Measurements from ENCODE around the gene NSL1.

Gene NSL1

DNA sequence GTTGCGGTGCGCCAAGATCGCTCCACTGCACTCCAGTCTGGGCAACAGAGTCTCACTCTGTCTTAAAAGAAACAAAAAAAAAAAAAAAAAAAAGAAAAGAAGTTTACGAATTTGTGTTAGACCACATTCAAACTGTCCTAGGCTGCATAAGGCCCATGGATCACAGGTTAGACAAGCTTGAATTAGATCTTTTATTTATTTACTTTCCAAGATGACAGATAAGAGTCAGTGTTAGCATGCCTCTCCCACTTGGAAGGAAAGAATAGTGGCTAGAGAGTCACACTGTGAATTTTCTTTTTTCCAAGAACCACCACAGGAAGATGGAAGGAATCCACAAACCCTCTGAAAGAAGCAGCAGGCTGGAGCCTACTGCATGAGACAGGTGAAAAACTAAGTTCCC, 29.3 kb downstream of the NSL1 start:
- TF ChIP-seq, protein P1, sequence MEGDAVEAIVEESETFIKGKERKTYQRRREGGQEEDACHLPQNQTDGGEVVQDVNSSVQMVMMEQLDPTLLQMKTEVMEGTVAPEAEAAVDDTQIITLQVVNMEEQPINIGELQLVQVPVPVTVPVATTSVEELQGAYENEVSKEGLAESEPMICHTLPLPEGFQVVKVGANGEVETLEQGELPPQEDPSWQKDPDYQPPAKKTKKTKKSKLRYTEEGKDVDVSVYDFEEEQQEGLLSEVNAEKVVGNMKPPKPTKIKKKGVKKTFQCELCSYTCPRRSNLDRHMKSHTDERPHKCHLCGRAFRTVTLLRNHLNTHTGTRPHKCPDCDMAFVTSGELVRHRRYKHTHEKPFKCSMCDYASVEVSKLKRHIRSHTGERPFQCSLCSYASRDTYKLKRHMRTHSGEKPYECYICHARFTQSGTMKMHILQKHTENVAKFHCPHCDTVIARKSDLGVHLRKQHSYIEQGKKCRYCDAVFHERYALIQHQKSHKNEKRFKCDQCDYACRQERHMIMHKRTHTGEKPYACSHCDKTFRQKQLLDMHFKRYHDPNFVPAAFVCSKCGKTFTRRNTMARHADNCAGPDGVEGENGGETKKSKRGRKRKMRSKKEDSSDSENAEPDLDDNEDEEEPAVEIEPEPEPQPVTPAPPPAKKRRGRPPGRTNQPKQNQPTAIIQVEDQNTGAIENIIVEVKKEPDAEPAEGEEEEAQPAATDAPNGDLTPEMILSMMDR (IDR thresholded peaks at IDR 0.05; ENCODE audit: insufficient read depth, low read depth, low read length, missing control alignments): no peak
- DNase-seq (ENCODE audit: low read depth): no peak
- no peak overlapping the region for H3K4me3 ChIP-seq (ENCODE audit: low read length)

DNA sequence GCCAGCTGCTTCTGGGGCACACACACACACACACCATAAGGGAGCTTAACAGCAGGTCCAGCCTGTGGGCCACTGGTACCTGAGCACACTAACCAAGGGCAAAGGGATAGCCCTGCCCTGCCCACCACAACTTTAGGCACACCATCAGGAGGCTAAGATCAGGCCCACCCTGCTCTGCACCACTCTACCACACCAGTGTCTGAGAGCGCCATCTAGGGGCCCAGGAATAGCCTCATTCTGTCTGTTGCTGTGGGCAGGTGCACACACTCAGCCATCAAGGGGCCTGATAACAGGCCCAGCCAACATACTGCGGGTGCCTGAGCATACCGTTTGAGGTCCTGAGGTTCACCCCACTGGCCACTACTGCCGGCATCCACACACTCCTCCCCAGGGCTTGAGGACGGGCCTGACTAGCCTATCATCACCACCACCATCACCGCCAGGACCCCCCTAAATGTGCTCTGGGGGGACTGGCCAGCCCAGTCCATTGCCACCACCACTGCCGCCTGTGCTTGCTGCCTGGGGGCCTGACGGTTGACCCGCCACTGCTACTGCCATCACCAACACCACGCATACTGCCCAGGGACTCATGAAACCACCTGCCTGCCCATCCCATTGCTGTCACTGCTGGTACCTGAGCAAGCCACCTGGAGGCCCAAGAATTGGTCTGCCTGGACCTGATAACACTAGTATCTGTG, 31.3 kb downstream of the NSL1 start:
- H3K4me3 ChIP-seq (ENCODE audit: low read length): no peak overlapping the region
- TF ChIP-seq, protein P1 (IDR thresholded peaks at IDR 0.05; ENCODE audit: insufficient read depth, low read depth, low read length, missing control alignments): peak; percentile 15
- peak; percentile 41 for DNase-seq (ENCODE audit: low read depth)

DNA sequence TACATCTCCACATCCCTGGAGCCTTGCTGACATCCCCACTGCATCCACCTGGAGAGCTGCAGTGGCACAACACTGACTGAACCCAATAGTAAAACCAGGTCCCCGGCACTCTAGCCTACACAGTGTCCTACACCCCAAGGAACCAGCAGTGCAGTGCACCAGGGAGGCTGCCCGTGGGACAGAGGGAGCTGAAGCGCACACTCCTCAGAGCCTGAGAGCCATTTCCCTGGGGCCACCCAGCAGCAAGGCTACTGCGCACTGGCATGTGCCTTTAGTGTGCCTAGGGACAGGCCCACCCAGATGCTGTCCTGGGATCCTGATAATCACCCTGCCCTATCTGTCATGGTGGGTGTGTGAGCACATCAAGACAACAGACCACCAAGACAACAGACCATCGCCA, 31.9 kb downstream of the NSL1 start:
- no peak for DNase-seq (ENCODE audit: low read depth)
- TF ChIP-seq, protein P1 (IDR thresholded peaks at IDR 0.05; ENCODE audit: insufficient read depth, low read depth, low read length, missing control alignments): no peak
- no peak overlapping the region for H3K4me3 ChIP-seq (ENCODE audit: low read length)

DNA sequence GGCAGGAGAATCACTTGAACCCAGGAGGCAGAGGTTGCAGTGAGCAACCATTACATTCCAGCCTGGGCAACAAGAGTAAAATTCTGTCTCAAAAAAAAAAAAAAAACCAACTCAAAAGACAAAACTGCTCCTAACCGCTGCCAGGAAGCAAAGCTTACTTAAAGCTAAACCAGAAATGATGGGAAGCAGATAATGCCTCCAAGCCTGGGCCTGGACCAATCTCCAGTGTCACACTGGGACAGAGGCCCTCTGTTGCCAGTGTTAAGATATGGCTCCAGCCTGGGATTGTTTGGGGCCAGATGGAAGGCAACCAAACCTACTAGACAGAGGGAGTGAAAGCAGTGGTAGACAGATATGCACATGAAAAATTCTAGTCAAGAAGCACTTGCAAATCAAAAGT, 36.9 kb downstream of the NSL1 start:
- DNase-seq (ENCODE audit: low read depth): no peak
- H3K4me3 ChIP-seq (ENCODE audit: low read length): no peak overlapping the region
- TF ChIP-seq, protein P1 (IDR thresholded peaks at IDR 0.05; ENCODE audit: insufficient read depth, low read depth, low read length, missing control alignments): no peak

DNA sequence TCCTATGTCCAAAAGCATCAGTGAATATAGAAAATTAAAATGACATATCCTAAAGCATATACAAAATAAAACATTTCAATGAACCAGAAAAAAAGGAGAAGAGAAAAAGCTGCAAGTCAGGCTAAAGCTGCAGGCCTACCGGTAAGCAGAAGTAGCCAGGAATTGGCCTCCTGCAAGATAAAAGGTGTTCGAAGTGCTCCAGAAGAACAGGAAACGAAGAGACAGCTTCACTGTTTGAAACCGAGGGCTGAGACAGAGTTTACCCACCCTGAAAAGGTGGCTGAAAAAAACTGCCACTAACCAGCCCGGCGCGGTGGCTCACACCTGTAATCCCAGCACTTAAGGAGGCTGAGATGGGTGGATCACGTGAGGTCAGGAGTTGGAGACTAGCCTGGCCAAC, 37.4 kb downstream of the NSL1 start:
- no peak overlapping the region for H3K4me3 ChIP-seq (ENCODE audit: low read length)
- DNase-seq (ENCODE audit: low read depth): no peak
- TF ChIP-seq, protein P1 (IDR thresholded peaks at IDR 0.05; ENCODE audit: insufficient read depth, low read depth, low read length, missing control alignments): no peak

DNA sequence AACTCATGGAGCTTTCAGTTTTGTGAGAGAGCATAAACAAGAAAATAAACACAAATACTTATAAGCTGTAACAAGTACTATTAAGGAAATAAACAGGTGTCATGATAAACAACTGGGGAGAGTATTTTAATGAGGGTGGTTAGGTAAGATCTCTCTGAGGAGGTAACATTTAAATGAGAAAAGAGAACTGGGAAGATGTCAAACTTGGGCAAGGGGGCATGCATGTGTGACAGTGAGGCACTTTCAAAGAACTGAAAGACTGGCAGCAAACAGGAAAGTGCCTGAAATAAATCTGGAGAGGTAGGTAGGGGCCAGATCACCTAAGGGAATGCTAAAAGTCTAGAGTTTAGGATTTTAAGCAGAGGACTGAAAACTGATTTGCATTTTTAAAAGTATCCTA, 37.8 kb downstream of the NSL1 start:
- TF ChIP-seq, protein P1 (IDR thresholded peaks at IDR 0.05; ENCODE audit: insufficient read depth, low read depth, low read length, missing control alignments): no peak
- no peak overlapping the region for H3K4me3 ChIP-seq (ENCODE audit: low read length)
- DNase-seq (ENCODE audit: low read depth): no peak

DNA sequence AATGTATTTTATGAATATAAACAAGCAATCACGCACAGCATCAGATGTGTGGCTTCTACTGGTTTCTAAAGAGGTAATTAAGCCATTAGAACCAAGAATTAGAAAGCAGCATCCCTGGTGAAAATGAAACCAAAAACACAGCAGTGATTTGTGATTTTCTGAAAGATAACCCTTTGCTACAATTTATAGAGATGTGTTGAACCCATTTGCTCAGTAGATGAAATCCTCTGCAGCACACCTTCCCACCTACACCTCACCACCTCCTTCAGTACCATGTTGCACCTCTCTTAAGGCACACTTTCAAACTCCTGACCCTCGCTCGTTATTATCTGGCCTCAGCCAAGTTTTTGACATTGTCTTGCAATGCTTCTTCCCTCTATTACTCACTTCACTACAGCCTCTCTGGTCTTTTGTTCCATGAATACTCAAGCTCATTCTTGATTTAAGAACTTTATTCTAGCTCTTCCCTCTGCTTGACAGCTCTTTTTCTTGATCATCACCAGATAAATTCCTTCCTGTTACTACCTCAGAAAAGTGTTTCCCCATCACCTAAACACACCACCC, 38.6 kb downstream of the NSL1 start:
- TF ChIP-seq, protein P1 (IDR thresholded peaks at IDR 0.05; ENCODE audit: insufficient read depth, low read depth, low read length, missing control alignments): no peak
- DNase-seq (ENCODE audit: low read depth): no peak
- H3K4me3 ChIP-seq (ENCODE audit: low read length): no peak overlapping the region
